T-cell (primary cell): ENCODE measurements around the gene SYT7. TPM values are rescaled to one million over a fixed set of nuclear protein-coding genes. Genes with fewer than 3 reads are reported as not detected.
A peak's percentile ranks its signal among the peaks of the same experiment; 100 is the strongest.

Experiments
- ATAC-seq, 4 experiments: fragments of 200-7000 bp in 3 of 4; fragments of 150-1000 bp in 1 of 4; cut with Tn5 transposase; replicated peaks in 1 of 4; 1 replicate in 3 of 4; 2 replicates in 1 of 4; pipeline ENCODE4 v1.10.0; 2021; ENCODE audit warnings: moderate library complexity in 3 of 4, mild to moderate bottlenecking in 2 of 4, moderate number of reproducible peaks in 1 of 4
- CTCF ChIA-PET, 2 donors: fragments of 300-600 bp; sonication (Branson Sonifier 250); formaldehyde crosslinking; loops; one replicate each; lab custom pipeline; 2022; ENCODE audit warnings: antibody characterized with exemption in 2 of 2; lab: Charles Lee
- POLR2A ChIA-PET, 2 donors: fragments of 300-600 bp; sonication (Branson Sonifier 250); formaldehyde crosslinking; loops; one replicate each; lab custom pipeline; 2022; ENCODE audit warnings: antibody characterized with exemption in 2 of 2; lab: Charles Lee
- DNase-seq, 35 experiments: peaks; one replicate each; pipeline versions ENCODE4 v3.0.0 to v3.0.0-alpha.2; 2013 to 2023
- H3K27ac ChIP-seq: one replicate; pipeline ENCODE4 v1.5.1; 2013; ENCODE audit warnings: low read length
- H3K27me3 ChIP-seq, 2 experiments: replicated peaks in 1 of 2; 1 replicate in 1 of 2; 2 replicates in 1 of 2; pipeline versions ENCODE4 v1.6.1 to v1.7.0; 2013; ENCODE audit warnings: low read length in 1 of 2, mixed read lengths in 1 of 2; ENCODE audit not compliant: control insufficient read depth in 2 of 2, insufficient read depth in 2 of 2; ENCODE audit errors: extremely low read depth in 1 of 2
- H3K36me3 ChIP-seq, 2 donors: 1 replicate in 1 of 2; 2 replicates in 1 of 2; pipeline versions ENCODE4 v1.6.1 to v1.7.0; 2013; ENCODE audit warnings: low read length in 1 of 2; ENCODE audit not compliant: control insufficient read depth in 2 of 2, insufficient read depth in 1 of 2; ENCODE audit errors: extremely low read depth in 1 of 2
- H3K4me1 ChIP-seq, 2 experiments: 1 replicate in 1 of 2; 2 replicates in 1 of 2; pipeline versions ENCODE4 v1.6.1 to v1.7.0; 2013; ENCODE audit warnings: low read length in 2 of 2, mixed read lengths in 1 of 2; ENCODE audit not compliant: insufficient read depth in 2 of 2, control insufficient read depth in 1 of 2; ENCODE audit errors: extremely low read depth in 1 of 2
- H3K4me3 ChIP-seq, 2 donors: 1 replicate in 1 of 2; 2 replicates in 1 of 2; pipeline versions ENCODE4 v1.5.1 to v1.7.0; 2013; ENCODE audit warnings: mild to moderate bottlenecking in 2 of 2, low read length in 1 of 2, moderate library complexity in 1 of 2; ENCODE audit not compliant: control insufficient read depth in 1 of 2; ENCODE audit errors: extremely low read depth in 1 of 2
- H3K9me3 ChIP-seq: 2 replicates; pipeline ENCODE4 v1.7.0; 2013
- H3K27ac Mint-ChIP-seq, 2 donors: one replicate each; pipeline ENCODE4 v1.8.0; 2020 to 2021; ENCODE audit warnings: mild to moderate bottlenecking in 2 of 2, mixed read lengths in 2 of 2
- H3K27me3 Mint-ChIP-seq, 2 donors: one replicate each; pipeline ENCODE4 v1.8.0; 2021 to 2022; ENCODE audit warnings: mixed read lengths in 2 of 2
- H3K36me3 Mint-ChIP-seq: one replicate; pipeline ENCODE4 v1.8.0; 2021; ENCODE audit warnings: mixed read lengths
- H3K4me1 Mint-ChIP-seq, 3 donors: one replicate each; pipeline ENCODE4 v1.8.0; 2020 to 2022; ENCODE audit warnings: mixed read lengths in 3 of 3, mild to moderate bottlenecking in 1 of 3
- H3K4me3 Mint-ChIP-seq, 3 donors: one replicate each; pipeline ENCODE4 v1.8.0; 2020 to 2022; ENCODE audit warnings: mild to moderate bottlenecking in 3 of 3, mixed read lengths in 3 of 3, moderate library complexity in 3 of 3
- H3K9me3 Mint-ChIP-seq, 3 donors: one replicate each; pipeline ENCODE4 v1.8.0; 2020 to 2022; ENCODE audit warnings: mixed read lengths in 3 of 3
- WGBS: methylation state at CpG from one replicate; pipeline ENCODE4 v1.1.5; 2013; ENCODE audit warnings: missing lambda C conversion rate; ENCODE audit not compliant: insufficient coverage; 5-methylcytosine and 5-hydroxymethylcytosine counted together
- total RNA-seq, 35 experiments: library from RNA in 6 of 35; stranded (reverse) in 6 of 35; fragments of 120-200 nt in 1 of 35; gene quantifications; one replicate each; pipeline versions ENCODE4 v1.2.1 to v1.2.4 and lab custom pipeline; 2013 to 2026

SYT7 gene, protein sequence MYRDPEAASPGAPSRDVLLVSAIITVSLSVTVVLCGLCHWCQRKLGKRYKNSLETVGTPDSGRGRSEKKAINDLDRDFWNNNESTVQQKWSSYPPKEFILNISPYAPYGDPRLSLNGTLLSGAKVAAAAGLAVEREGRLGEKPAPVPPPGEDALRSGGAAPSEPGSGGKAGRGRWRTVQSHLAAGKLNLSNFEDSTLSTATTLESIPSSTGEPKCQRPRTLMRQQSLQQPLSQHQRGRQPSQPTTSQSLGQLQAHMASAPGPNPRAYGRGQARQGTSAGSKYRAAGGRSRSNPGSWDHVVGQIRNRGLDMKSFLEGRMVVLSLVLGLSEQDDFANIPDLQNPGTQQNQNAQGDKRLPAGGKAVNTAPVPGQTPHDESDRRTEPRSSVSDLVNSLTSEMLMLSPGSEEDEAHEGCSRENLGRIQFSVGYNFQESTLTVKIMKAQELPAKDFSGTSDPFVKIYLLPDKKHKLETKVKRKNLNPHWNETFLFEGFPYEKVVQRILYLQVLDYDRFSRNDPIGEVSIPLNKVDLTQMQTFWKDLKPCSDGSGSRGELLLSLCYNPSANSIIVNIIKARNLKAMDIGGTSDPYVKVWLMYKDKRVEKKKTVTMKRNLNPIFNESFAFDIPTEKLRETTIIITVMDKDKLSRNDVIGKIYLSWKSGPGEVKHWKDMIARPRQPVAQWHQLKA
- total RNA-seq (under 1 TPM in 3 of 5 donors, not detected in 2; 0.19 to 0.26 (median 0.20) TPM), total RNA-seq (lab: John Stamatoyannopoulos, UW) (0 to 0.48 (median 0.06) reads per million in 29 experiments)
- total RNA-seq (2013), result not detected

DNA sequence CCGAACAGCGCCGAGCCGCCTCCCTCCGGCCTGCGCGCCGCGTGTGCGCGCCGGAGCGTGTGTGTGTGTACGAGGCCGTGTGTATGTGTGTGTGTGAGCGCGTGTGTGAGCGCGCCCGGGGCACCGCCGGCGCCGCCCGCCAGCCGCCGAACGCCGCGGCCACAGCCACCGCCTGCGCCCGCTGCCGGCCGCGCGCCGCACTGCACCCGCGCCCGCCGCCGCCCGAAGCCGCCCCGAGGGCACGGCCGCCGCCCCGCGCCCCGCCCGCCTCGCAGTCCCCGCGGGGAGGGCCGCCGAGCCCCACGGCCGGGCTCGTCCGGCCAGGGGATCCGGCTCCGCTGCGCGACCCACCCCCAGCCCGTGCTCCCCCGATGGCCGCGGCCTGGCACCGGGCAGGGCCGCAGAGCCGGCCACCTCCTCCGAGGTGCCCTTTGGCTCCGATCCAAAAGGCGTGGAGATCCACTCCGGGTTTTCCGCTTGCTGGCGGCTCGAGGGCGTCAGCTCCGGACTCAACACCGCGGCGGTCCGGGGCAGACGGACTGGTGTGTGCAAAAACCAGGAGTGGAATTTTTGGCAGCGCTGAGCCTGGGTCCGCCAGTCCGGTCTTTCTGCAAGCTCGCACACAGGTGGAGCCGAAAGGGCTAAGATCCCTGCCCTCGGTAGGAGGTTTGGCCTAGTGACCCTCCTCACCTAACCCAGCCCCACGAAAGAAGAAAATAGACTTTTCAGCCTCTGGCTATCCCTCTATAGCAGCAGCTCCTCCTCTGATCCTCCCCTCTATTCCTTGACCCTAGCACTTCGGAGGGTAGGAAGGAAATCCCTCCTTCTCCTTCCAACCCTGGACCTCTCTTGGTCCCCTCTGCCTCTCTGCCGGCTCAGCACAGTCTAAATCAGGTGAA lies at the start of gene SYT7:
Gene SYT7 (minus strand): TSS at position 47 of the 899 bp plus-strand sequence. CDS start 256 bp downstream, outside the sequence.
- ATAC-seq (peak; percentile 85 to 92 (median 88)), DNase-seq (peak; percentile 67 to 96 (median 84))
- POLR2A ChIA-PET, result interaction anchor here in 1 of 2 donors (0.7 kb wide), 1 partner anchor 165 kb away, joined by 3 read pairs; no protein-coding TSS in a partner anchor
- H3K27ac ChIP-seq, result no peak within 1 kb of the TSS
- peaks cover 22 to 54% of the 10 kb centered on the region in 2 donors for H3K27me3 Mint-ChIP-seq
- H3K9me3 Mint-ChIP-seq, result no peaks in the 10 kb centered on the region
- peak within 1 kb of the TSS in 1 of 2 donors; percentile 49 for H3K27ac Mint-ChIP-seq
- no peaks in the 10 kb centered on the region for H3K36me3 Mint-ChIP-seq
- peak within 1 kb of the TSS; percentile 11 to 42 for H3K4me3 ChIP-seq
- H3K4me1 Mint-ChIP-seq, result peaks cover 9 to 18% (median 10%) of the 10 kb centered on the region in 3 donors
- peaks cover 0 to 68% of the 10 kb centered on the region in 2 experiments for H3K27me3 ChIP-seq
- H3K4me1 ChIP-seq, result peaks cover 0 to 18% of the 10 kb centered on the region in 2 experiments
- peak within 1 kb of the TSS; percentile 60 to 81 (median 79) for H3K4me3 Mint-ChIP-seq
- no peaks in the 10 kb centered on the region for H3K9me3 ChIP-seq
- no peaks in the 10 kb centered on the region for H3K36me3 ChIP-seq
- under 1% methylated on average over 85 of the region's 96 CpGs for WGBS
- CTCF ChIA-PET, result no interaction called here

DNA sequence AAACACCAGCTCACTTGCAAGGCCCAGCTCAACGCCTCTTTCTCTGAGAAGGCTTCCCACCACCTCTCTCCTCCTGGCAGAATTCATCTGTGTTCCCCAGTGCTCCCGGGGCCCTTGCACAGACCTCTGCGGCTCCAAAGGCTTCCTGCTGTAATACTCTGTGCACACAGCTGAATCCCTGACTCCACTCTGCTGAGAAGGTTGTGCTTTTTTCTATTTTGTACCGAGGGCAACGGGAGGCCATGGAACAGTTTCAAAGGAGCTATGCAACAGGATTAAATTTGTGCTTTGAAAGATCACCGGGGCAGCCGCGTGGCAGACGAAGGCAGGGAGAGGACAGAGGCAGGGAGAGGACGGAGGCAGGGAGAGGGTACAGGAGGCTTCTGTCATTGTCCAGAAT lies 49.2 kb upstream of the SYT7 start:
- H3K4me1 Mint-ChIP-seq, result no peaks in the 10 kb centered on the region
- peaks cover 0 to 54% of the 10 kb centered on the region in 2 experiments for H3K27me3 ChIP-seq
- no peaks in the 10 kb centered on the region for H3K4me1 ChIP-seq
- H3K4me3 Mint-ChIP-seq, result no peak overlapping the region
- peaks cover 10 to 29% of the 10 kb centered on the region in 2 donors for H3K27me3 Mint-ChIP-seq
- no peak overlapping the region for H3K27ac Mint-ChIP-seq
- H3K36me3 ChIP-seq, result no peaks in the 10 kb centered on the region
- ATAC-seq (no peak), DNase-seq (no peak)
- WGBS, result 72% methylated on average over 10 of the region's 10 CpGs
- no peak overlapping the region for H3K4me3 ChIP-seq
- H3K9me3 ChIP-seq, result no peaks in the 10 kb centered on the region
- no peak overlapping the region for H3K27ac ChIP-seq
- H3K36me3 Mint-ChIP-seq, result no peaks in the 10 kb centered on the region
- no peaks in the 10 kb centered on the region for H3K9me3 Mint-ChIP-seq
- CTCF ChIA-PET, result no interaction called here
- POLR2A ChIA-PET, result no interaction called here

DNA sequence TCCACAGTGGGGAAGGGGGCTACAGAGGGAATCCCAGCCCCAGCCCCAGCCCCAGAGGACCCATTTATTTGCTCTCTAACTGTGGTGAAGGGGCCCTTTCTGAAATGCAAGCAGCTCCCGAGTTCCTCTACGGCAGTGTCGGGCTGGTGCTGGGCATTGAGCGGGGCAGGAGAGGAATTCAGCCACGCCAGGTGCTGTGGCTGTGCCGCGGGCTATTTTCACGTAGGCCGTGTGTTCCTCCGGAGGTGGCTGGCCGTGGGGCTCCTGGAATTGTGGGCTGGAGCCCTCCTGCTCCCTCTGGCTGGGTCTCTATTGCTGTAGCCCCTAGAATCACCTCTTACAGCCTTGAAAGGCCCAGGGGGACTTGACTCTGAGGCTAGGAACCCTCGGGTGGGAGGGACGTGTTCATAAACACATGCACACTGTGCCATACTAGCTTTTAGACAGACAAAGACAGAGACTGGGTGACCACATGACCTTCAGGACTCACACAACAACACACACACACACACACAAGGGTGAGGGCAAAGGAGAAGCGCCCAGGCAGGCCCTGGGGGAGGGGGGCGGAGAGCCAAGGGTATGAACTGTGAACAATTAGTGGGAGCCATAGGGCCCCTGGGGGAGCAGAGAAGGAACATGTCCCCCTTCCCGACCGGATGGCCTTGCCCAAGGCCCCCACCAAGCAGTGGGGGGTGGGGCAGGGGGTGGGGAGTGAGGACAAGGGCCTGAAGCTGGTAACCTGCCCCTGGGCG lies 48.4 kb upstream of the SYT7 start:
- ATAC-seq (no peak), DNase-seq (no peak)
- H3K27ac Mint-ChIP-seq, result no peak overlapping the region
- WGBS, result 74% methylated on average over 9 of the region's 18 CpGs
- H3K27me3 Mint-ChIP-seq, result peaks cover 10 to 29% of the 10 kb centered on the region in 2 donors
- H3K4me1 Mint-ChIP-seq, result no peaks in the 10 kb centered on the region
- no peaks in the 10 kb centered on the region for H3K4me1 ChIP-seq
- H3K36me3 ChIP-seq, result no peaks in the 10 kb centered on the region
- H3K36me3 Mint-ChIP-seq, result no peaks in the 10 kb centered on the region
- ChIA-PET CTCF (no interaction called here), POLR2A (no interaction called here)
- H3K4me3 ChIP-seq, result no peak overlapping the region
- no peak overlapping the region for H3K4me3 Mint-ChIP-seq
- H3K27ac ChIP-seq, result no peak overlapping the region
- H3K27me3 ChIP-seq, result peaks cover 0 to 51% of the 10 kb centered on the region in 2 experiments
- no peaks in the 10 kb centered on the region for H3K9me3 ChIP-seq
- H3K9me3 Mint-ChIP-seq, result no peaks in the 10 kb centered on the region

DNA sequence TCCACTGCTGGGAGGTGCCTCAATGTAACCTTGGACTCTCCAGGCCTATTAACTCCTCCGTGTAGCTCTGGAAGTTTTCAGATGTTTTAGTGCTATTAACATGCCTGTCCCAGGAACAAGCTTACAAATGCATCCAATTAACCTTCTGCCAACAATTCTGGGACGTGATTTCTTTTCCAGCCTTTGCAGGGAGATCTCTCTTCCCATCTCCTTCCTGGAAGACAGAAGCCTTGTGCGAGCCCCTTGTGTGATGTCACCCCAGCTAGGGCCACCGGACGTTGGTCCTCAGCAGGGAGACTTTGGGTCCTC lies 47.7 kb upstream of the SYT7 start:
- 77% methylated on average over 4 of the region's 5 CpGs for WGBS
- Histone ChIP-seq H3K9me3 (no peaks in the 10 kb centered on the region), H3K36me3 (no peaks in the 10 kb centered on the region), H3K27ac (no peak overlapping the region), H3K4me3 (no peak overlapping the region), H3K4me1 (no peaks in the 10 kb centered on the region), H3K27me3 (peaks cover 0 to 46% of the 10 kb centered on the region in 2 experiments)
- CTCF ChIA-PET, result no interaction called here
- no peaks in the 10 kb centered on the region for H3K4me1 Mint-ChIP-seq
- H3K27ac Mint-ChIP-seq, result no peak overlapping the region
- H3K4me3 Mint-ChIP-seq, result no peak overlapping the region
- DNase-seq (no peak), ATAC-seq (no peak)
- no peaks in the 10 kb centered on the region for H3K9me3 Mint-ChIP-seq
- POLR2A ChIA-PET, result no interaction called here
- H3K36me3 Mint-ChIP-seq, result no peaks in the 10 kb centered on the region
- peaks cover 10 to 29% of the 10 kb centered on the region in 2 donors for H3K27me3 Mint-ChIP-seq

DNA sequence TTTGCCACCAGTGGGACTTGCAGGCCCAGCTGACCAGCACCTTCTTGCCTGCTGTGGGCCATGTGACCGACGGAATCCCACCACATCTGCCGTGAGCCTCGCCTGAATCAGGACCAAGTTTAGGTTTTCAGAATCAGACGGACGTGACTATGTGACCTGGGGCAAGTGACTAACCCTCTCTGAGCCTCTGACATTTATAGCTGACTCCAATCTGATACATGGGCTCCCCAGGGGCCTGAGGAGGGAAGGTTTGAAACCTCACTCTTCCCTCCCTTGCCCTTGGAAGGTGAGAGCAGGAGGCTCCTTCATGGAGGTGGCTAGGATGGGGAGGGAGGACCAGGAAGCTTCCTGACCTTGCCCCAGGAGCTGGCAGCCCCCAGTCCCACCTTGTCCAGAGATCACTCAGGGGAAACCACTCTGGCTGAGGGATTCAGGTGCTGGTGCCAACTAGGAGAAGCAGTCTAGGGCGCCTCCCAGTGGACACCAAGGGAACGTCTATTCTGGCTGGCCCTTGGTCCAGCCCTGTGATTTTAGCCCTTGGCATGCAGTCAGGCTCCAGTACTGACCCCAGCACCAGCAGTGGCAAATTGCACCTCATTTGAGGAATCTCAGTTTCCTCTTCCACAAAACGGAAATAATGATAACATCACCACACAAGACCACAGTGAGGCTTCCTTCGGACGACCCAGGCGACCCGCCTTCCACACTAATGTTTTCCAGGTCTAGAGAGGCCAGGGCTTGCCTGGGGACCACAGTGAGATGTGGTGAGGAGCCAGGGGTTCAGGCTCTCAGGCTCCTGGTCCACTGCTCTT lies 47.2 kb upstream of the SYT7 start:
- Histone ChIP-seq H3K36me3 (no peaks in the 10 kb centered on the region), H3K27ac (no peak overlapping the region), H3K9me3 (no peaks in the 10 kb centered on the region), H3K4me3 (no peak overlapping the region), H3K27me3 (peaks cover 0 to 43% of the 10 kb centered on the region in 2 experiments), H3K4me1 (no peaks in the 10 kb centered on the region)
- peaks cover 10 to 29% of the 10 kb centered on the region in 2 donors for H3K27me3 Mint-ChIP-seq
- no peak for ATAC-seq
- H3K9me3 Mint-ChIP-seq, result no peaks in the 10 kb centered on the region
- no peak overlapping the region for H3K27ac Mint-ChIP-seq
- no peak overlapping the region for H3K4me3 Mint-ChIP-seq
- 65% methylated on average over 7 of the region's 13 CpGs for WGBS
- DNase-seq, result peak in 15 of 35 experiments; percentile 2 to 40 (median 11)
- no peaks in the 10 kb centered on the region for H3K4me1 Mint-ChIP-seq
- CTCF ChIA-PET, result interaction anchor here in 1 of 2 donors (0.6 kb wide), 1 partner anchor 9 kb away, joined by 3 read pairs; no protein-coding TSS in a partner anchor
- H3K36me3 Mint-ChIP-seq, result no peaks in the 10 kb centered on the region
- POLR2A ChIA-PET, result no interaction called here
